Fibroblast of mammary gland (primary cell): ENCODE data around the gene ANKRD24.

Source experiments
- DNase-seq: peaks from one replicate; pipeline ENCODE4 v3.0.0-alpha.2; 2010; ENCODE audit warnings: low read depth
- H3K4me3 ChIP-seq: 2 replicates; pipeline ENCODE4 v1.5.1; 2011; ENCODE audit warnings: low read depth, mild to moderate bottlenecking, low read length, moderate library complexity; ENCODE audit not compliant: control insufficient read depth
- CTCF ChIP-seq: conservative IDR thresholded peaks from 2 replicates; pipeline ENCODE4 v1.5.1; 2011; ENCODE audit warnings: low read depth, low read length, inconsistent platforms; ENCODE audit not compliant: control insufficient read depth, insufficient read depth

Gene ANKRD24

GRCh38 chr19:4161415-4162077 is 20.9 kb upstream of the ANKRD24 start:
- no peak overlapping the region for H3K4me3 ChIP-seq
- no peak for TF ChIP-seq CTCF
- no peak for DNase-seq

GRCh38 chr19:4164262-4164661 is 18.2 kb upstream of the ANKRD24 start:
- TF ChIP-seq CTCF: no peak
- no peak overlapping the region for H3K4me3 ChIP-seq
- no peak for DNase-seq

GRCh38 chr19:4171676-4172075 is 10.8 kb upstream of the ANKRD24 start:
- no peak for DNase-seq
- no peak overlapping the region for H3K4me3 ChIP-seq
- no peak for TF ChIP-seq CTCF

GRCh38 chr19:4172861-4173473 is 9.5 kb upstream of the ANKRD24 start:
- H3K4me3 ChIP-seq: no peak overlapping the region
- no peak for TF ChIP-seq CTCF

GRCh38 chr19:4173479-4174212 is 8.8 kb upstream of the ANKRD24 start:
- no peak for TF ChIP-seq CTCF
- H3K4me3 ChIP-seq: no peak overlapping the region
- DNase-seq: no peak

More at GRCh38 chr19:4172861-4173473, 9.5 kb upstream of the ANKRD24 start:
- no peak for DNase-seq

- TF ChIP-seq CTCF: no peak
- H3K4me3 ChIP-seq: no peak overlapping the region
- DNase-seq: no peak
These were observed 8.1 kb upstream of the ANKRD24 start for GRCh38 chr19:4174213-4174894.
